Thyroid gland (tissue), 4 donors: Measurements from ENCODE around the gene GCC2.
"Not testable (repeated sequence)": the region's sequence is repeated elsewhere in the genome, so short reads cannot be mapped to it uniquely, and the experiment has no call there.

ENCODE experiments used
- POLR2A ChIP-seq, 2 donors: fragments of 450-650 bp; IDR thresholded peaks; one replicate each; pipeline ENCODE4 v1.6.1; 2017; ENCODE audit warnings: antibody characterized with exemption in 2 of 2, mild to moderate bottlenecking in 2 of 2, moderate library complexity in 1 of 2
- TF ChIP-seq, protein P1 (sequence below), 6 experiments: fragments of 200-600 bp in 3 of 6; fragments of 450-650 bp in 3 of 6; sonication (generic) in 3 of 6; IDR thresholded peaks; one replicate each; pipeline ENCODE4 v1.5.1; 2016 to 2019; ENCODE audit warnings: antibody characterized with exemption in 6 of 6, mild to moderate bottlenecking in 2 of 6, inconsistent platforms in 1 of 6, moderate library complexity in 1 of 6

DNA sequence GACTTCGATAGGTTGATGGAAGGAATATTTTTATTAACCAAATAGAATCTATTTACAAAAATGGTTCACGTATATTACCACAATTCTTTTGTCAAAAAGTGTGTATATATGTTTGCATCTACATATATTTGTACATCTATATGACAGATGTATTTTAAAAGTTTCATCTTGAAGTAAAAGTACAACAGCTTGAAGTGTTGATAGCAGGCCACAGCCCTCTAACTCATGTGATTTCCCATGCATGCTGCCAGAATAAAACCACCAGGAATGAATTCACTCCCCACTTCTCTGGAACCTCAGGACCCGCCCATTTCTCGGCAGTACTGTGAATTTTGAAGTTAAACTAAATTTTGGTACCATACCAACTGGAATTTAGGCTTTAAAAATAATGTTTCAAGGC, 58.6 kb downstream of the GCC2 start:
- TF ChIP-seq, protein P1, sequence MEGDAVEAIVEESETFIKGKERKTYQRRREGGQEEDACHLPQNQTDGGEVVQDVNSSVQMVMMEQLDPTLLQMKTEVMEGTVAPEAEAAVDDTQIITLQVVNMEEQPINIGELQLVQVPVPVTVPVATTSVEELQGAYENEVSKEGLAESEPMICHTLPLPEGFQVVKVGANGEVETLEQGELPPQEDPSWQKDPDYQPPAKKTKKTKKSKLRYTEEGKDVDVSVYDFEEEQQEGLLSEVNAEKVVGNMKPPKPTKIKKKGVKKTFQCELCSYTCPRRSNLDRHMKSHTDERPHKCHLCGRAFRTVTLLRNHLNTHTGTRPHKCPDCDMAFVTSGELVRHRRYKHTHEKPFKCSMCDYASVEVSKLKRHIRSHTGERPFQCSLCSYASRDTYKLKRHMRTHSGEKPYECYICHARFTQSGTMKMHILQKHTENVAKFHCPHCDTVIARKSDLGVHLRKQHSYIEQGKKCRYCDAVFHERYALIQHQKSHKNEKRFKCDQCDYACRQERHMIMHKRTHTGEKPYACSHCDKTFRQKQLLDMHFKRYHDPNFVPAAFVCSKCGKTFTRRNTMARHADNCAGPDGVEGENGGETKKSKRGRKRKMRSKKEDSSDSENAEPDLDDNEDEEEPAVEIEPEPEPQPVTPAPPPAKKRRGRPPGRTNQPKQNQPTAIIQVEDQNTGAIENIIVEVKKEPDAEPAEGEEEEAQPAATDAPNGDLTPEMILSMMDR (IDR thresholded peaks at IDR 0.05) = not testable (repeated sequence)
- TF ChIP-seq POLR2A (IDR thresholded peaks at IDR 0.05) = not testable (repeated sequence)
